ENCODE data around the gene GALNT9.

DNA sequence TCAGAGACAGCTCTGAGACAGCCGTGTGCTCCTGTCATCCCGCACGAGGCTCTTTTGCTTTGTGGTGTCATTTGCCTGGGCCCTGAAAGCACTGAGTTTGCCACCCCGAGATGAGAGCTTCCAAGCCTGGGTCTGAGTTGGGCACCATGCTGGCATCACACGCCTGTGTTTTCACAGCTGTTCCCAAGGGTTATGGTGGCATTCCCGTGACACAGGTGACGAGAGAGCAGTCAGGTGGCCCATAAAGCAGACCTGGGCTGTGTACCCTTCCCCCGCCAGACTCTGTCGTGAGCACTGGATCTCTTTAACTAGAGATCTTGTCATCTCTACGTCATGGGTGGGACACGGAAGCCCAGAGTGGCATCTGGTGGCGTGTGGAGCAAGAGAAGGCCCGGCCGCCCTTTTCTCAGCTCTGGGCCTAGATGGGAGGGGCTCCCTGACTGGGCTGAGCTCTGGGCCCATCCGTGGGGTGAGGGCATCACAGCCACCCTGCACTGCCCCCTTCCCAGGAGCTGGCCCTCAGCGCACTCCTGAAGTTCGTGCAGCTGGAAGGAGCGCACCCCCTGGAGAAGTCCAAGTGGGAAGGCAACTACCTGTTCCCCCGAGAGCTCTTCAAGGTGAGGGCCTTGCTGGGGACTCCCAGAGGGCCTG, 182.5 kb downstream of the GALNT9 start:
- TF ChIP-seq CTCF (IDR thresholded peaks at IDR 0.05 in 2 of 3, conservative IDR thresholded peaks at IDR 0.05 in 1 of 3; ENCODE audit: borderline replicate concordance in 1 of 3, insufficient read depth in 1 of 3, low read depth in 2 of 3, low read length in 2 of 3) (no peak), POLR2A (IDR thresholded peaks at IDR 0.05; ENCODE audit: borderline replicate concordance, extremely low read depth, insufficient read depth, insufficient read length) (no peak)

All from HCT116 (cell line).